H1 (cell line): ENCODE data around the gene MVD. TPM values are rescaled to one million over a fixed set of nuclear protein-coding genes. Genes with fewer than 3 reads are reported as not detected.

ENCODE experiments used
- ATF3 ChIP-seq: IDR thresholded peaks from 2 replicates; pipeline ENCODE4 v1.6.1; 2011; ENCODE audit warnings: low read depth, mild to moderate bottlenecking, low read length; ENCODE audit not compliant: insufficient read depth
- JUN ChIP-seq: IDR thresholded peaks from 2 replicates; pipeline ENCODE4 v1.6.1; 2011; ENCODE audit warnings: low read depth, mild to moderate bottlenecking, improper control_type of control experiment, low read length
- KDM1A ChIP-seq: fragments of 200-600, 300-600 bp; sonication (generic); IDR thresholded peaks from 2 replicates; pipeline ENCODE4 v1.7.1; 2016; ENCODE audit warnings: mild to moderate bottlenecking, low read length, borderline replicate concordance
- KDM4A ChIP-seq: IDR thresholded peaks from one replicate; pipeline ENCODE4 v1.7.1; 2012; ENCODE audit warnings: low read depth, mild to moderate bottlenecking, moderate library complexity, low read length, inconsistent platforms; ENCODE audit not compliant: severe bottlenecking
- KDM5A ChIP-seq: fragments of 200-600 bp; IDR thresholded peaks from 2 replicates; pipeline ENCODE4 v1.7.1; 2012; ENCODE audit warnings: mild to moderate bottlenecking, low read length, inconsistent platforms, mixed read lengths
- MAFK ChIP-seq: IDR thresholded peaks from 2 replicates; pipeline ENCODE4 v1.6.1; 2012; ENCODE audit warnings: low read depth, mild to moderate bottlenecking, improper control_type of control experiment, low read length
- RAD21 ChIP-seq, 2 experiments: IDR thresholded peaks in 1 of 2; conservative IDR thresholded peaks in 1 of 2; 2 replicates each; pipeline ENCODE4 v1.6.1; 2011; ENCODE audit warnings: low read depth in 2 of 2, low read length in 2 of 2, improper control_type of control experiment in 1 of 2, inconsistent platforms in 1 of 2, mild to moderate bottlenecking in 1 of 2, moderate library complexity in 1 of 2
- RNF2 ChIP-seq: fragments of 200-900, 300-1000 bp; sonication (generic); IDR thresholded peaks from 2 replicates; pipeline ENCODE4 v1.7.1; 2016; ENCODE audit warnings: borderline replicate concordance, low read depth, mild to moderate bottlenecking, antibody characterized with exemption, low read length; ENCODE audit not compliant: poor library complexity, severe bottlenecking; ENCODE audit errors: missing control alignments
- SAP30 ChIP-seq: fragments of 300-600 bp; sonication (generic); IDR thresholded peaks from 2 replicates; pipeline ENCODE4 v1.7.1; 2012; ENCODE audit warnings: low read length, moderate library complexity, mild to moderate bottlenecking, inconsistent platforms; ENCODE audit not compliant: insufficient read depth, insufficient replicate concordance
- SIN3A ChIP-seq, 2 experiments: IDR thresholded peaks in 1 of 2; conservative IDR thresholded peaks in 1 of 2; 2 replicates each; pipeline ENCODE4 v1.6.1; 2011 to 2012; ENCODE audit warnings: low read length in 2 of 2, improper control_type of control experiment in 1 of 2, low read depth in 1 of 2, mild to moderate bottlenecking in 1 of 2
- polyA plus RNA-seq, 7 experiments: library from polyadenylated mRNA; depleted of rRNA in 3 of 7; stranded (reverse) in 5 of 7; unstranded in 2 of 7; fragments of >200 nt in 5 of 7; fragments of 200-250 nt in 2 of 7; gene quantifications; 1 replicate in 5 of 7; 2 replicates in 1 of 7; 4 replicates in 1 of 7; pipeline versions ENCODE4 v1.2.1 to v1.2.3, GENCODE V29; 2011 to 2013; ENCODE audit warnings: missing spikeins in 2 of 7, mixed read lengths in 2 of 7
- total RNA-seq: library from RNA; stranded (reverse); fragmentation: NEBNext Ultra II Directional; extraction: Animal tissue kit (Norgen Biotek cat#: 25700); gene quantifications from 2 replicates; pipeline ENCODE4 v1.2.1, GENCODE V29; 2021

Gene MVD
- total and polyA plus RNA-seq, 2 of the 8 experiments (the other 6 are each of a cell fraction or from before 2014, with no cell fraction given): 47.2 to 77.3 TPM

- TF ChIP-seq KDM4A: no peak
- TF ChIP-seq KDM1A: no peak
- TF ChIP-seq KDM5A: no peak
- no peak for TF ChIP-seq JUN
- no peak for TF ChIP-seq RNF2
- TF ChIP-seq ATF3: no peak
- no peak for TF ChIP-seq SAP30
- TF ChIP-seq MAFK: no peak
- TF ChIP-seq SIN3A (conservative IDR thresholded peaks at IDR 0.05 in 1 of 2, IDR thresholded peaks at IDR 0.05 in 1 of 2; ENCODE audit: low read depth in 1 of 2, low read length in 2 of 2): no peak
- TF ChIP-seq RAD21 (IDR thresholded peaks at IDR 0.05 in 1 of 2, conservative IDR thresholded peaks at IDR 0.05 in 1 of 2; ENCODE audit: low read depth in 2 of 2, low read length in 2 of 2): no peak
These were observed 28.4 kb upstream of the MVD start (continued) for GRCh38 chr16:88691129-88691813.
